GM19463 (cell line): ENCODE measurements around the gene CLDN17.

Source experiments
- ATAC-seq: cut with Tn5 transposase; IDR thresholded peaks from one replicate; pipeline ENCODE4 v1.9.1; 2021; ENCODE audit warnings: mild to moderate bottlenecking, moderate library complexity; ENCODE audit not compliant: unreplicated experiment

CLDN17 gene

DNA sequence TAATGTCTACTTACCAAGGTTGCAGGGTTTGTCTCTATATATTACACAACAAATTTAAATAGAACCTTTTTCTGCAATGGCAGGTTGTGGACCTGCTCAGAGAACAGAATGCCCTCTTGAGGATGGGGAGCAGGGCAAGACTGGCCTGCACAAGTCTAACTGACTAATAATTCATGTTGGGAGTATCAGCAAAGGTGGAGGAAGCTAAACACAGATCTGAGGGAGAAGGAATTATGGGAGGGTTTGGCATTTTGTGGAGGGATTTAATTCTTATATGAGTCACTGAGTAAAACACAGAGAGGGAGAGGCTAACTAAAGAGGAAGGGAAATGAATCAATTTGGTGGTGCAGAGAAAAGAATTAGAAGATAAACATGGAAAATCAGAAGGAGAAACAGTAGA is 40.0 kb downstream of the CLDN17 start:
- no peak for ATAC-seq

DNA sequence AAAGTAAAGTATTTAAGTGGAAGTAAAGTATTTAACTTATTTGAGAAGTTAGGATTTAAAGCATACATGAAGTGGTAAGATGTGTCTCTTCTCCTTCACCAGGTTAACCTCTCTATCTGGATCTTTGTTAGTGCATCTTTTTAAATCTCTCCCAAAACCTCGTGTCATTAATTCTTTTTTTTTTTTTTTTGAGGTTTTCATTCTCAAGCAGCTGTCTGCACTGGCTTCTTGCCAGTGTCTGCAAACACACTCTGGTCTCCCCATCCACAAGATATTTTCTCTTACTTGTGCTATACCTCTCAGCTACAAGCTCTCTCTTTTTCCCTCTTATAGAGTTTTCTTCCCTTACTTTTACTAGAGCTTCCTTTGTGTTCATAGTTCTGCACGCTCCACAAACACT is 49.0 kb downstream of the CLDN17 start:
- ATAC-seq, result no peak

DNA sequence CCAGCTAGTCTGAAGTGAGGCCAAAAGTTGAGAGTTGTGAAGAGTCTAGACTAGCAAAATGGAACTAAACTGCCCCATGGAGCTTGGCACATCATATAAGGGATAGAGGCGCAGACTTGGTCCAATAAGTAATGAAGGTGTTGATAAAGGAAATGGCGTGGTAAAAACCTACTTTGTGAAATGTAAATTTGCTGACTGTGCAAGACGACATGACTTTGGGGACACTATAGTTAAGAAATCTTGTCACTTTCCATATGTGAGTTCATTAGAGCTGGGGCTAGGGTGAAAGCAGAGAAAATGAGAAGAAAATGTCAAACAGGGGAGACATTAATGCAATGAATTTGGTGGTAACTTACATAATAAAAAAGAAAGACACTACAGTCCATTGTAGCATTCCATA is 50.1 kb downstream of the CLDN17 start:
- no peak for ATAC-seq
